ENCODE measurements around the gene LSM12. TPM values are rescaled to one million over a fixed set of nuclear protein-coding genes. Genes with fewer than 3 reads are reported as not detected.
"Not testable (repeated sequence)": the region's sequence is repeated elsewhere in the genome, so short reads cannot be mapped to it uniquely, and the experiment has no call there.

The LSM12 gene
- total and polyA plus RNA-seq, 9 donors: 14.4 to 32.6 (median 27.9) TPM

DNA sequence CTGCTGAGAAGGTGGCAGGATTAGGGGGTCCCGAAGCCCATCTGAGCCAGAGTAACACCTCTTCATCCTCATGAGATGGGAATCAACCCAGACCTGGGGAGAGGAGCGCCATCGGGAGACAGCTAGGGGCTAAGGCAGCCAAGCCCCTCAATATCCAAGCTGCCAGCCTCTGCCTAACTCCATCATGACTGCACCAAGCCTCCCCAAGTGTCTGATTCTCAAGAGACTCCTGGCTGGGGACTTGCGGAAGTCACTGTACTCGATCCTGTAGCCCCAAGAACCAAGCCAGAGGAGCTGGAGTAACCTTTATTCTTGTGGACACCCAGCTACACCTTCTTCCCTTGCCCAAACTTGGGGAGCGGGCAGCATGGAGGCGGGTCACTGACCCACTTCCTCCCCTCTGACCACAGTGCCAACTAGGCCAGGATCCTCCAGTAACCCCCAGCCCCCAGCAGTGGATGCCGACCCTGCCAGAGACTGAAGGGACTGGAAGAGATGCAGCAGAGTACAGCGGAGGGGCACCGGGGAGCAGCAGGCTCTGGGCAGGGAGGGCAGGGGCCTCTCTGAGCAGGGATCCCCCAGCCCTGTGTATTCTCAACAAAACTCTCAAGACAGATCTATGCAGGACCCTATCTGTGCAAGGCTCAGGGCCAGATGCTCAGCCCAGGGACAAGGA, 43.7 kb upstream of the LSM12 start:
- Histone ChIP-seq H3K36me3 (ENCODE audit: control insufficient read depth, insufficient read depth, low read length) (peaks cover 25% of the 10 kb centered on the region), H3K27ac (ENCODE audit: low read length) (peak overlapping the region; percentile 87), H3K4me3 (ENCODE audit: low read length) (peak overlapping the region; percentile 55), H3K27me3 (ENCODE audit: control insufficient read depth, insufficient read depth, low read length) (no peaks in the 10 kb centered on the region), H3K9me3 (replicated peaks; ENCODE audit: control insufficient read depth, low read depth, low read length) (no peaks in the 10 kb centered on the region), H3K4me1 (ENCODE audit: control insufficient read depth, insufficient read depth, low read length) (peaks cover 100% of the 10 kb centered on the region)
- WGBS (ENCODE audit: insufficient coverage): 73% methylated on average over 7 of the region's 10 CpGs
- no peak for DNase-seq

DNA sequence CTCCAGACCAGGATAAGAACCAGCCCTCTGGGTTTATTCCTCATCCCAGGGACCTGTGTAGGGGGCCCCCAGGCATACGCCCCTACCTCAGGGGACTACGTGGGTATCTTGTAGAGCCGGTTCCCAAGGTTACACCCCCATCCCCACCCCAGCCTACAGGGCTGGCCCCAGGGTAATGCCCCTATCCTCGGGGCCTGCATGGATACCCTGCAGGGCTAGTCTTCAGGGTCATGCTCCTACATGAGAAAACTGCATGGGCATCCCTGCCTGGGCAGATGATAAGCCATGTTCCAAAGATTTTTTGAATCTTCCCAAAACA, 42.8 kb upstream of the LSM12 start:
- peaks cover 100% of the 10 kb centered on the region for H3K4me1 ChIP-seq (ENCODE audit: control insufficient read depth, insufficient read depth, low read length)
- DNase-seq: no peak
- WGBS (ENCODE audit: insufficient coverage): 20% methylated on average over 2 of the region's 4 CpGs

DNA sequence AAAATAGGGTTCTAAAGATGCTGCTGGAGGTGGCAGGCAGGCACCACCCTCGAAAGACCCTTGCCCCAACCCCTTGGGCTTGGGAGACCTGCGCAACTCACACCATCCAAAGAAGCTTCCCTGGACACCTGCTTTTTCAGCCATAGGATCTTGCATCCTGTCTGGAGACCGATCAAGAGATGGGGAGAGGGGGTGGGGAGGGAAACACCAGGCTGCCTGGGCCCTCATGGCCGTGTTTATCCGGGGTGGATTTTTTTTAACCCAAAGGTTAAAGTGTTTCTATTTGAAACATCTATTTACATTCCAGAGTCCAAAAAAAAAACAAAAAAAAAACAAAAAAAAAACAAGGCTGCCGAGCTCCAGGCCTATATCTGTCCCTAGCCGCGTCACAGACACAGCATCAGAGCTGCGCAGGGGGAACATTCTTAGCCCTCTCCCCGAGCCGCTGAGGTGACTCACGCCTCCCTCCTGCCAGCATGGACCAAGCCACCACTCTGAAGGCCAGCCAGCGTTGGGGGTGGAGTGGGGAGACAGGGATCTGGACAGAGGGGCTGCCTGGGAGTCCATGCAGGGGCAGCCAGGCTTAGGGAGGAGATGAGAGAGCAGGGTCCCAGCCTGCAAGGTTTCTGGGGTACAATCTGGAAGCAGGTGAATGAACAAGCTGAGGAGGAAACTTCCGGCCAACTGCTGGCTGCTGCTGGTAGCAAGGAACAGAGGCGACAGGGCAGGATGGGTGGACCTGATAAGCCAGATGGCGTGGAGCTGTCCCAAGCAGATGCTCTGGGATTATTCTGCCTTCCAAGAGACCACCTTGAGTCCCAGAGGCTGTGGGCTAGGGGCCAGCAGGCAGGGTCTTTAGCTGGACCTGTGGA, 42.2 kb upstream of the LSM12 start:
- WGBS (ENCODE audit: insufficient coverage): 58% methylated on average over 3 of the region's 16 CpGs
- Histone ChIP-seq H3K4me1 (ENCODE audit: control insufficient read depth, insufficient read depth, low read length) (peaks cover 99% of the 10 kb centered on the region), H3K27me3 (ENCODE audit: control insufficient read depth, insufficient read depth, low read length) (no peaks in the 10 kb centered on the region), H3K27ac (ENCODE audit: low read length) (peak overlapping the region; percentile 77), H3K9me3 (replicated peaks; ENCODE audit: control insufficient read depth, low read depth, low read length) (no peaks in the 10 kb centered on the region), H3K4me3 (ENCODE audit: low read length) (peak overlapping the region; percentile 6), H3K36me3 (ENCODE audit: control insufficient read depth, insufficient read depth, low read length) (peaks cover 16% of the 10 kb centered on the region)
- peak; percentile 81 for DNase-seq

More for the DNA sequence above, 42.8 kb upstream of the LSM12 start:
- H3K4me3 ChIP-seq (ENCODE audit: low read length): peak overlapping the region; percentile 55
- H3K36me3 ChIP-seq (ENCODE audit: control insufficient read depth, insufficient read depth, low read length): peaks cover 22% of the 10 kb centered on the region
- H3K27ac ChIP-seq (ENCODE audit: low read length): peak overlapping the region; percentile 77
- H3K27me3 ChIP-seq (ENCODE audit: control insufficient read depth, insufficient read depth, low read length): no peaks in the 10 kb centered on the region
- H3K9me3 ChIP-seq (replicated peaks; ENCODE audit: control insufficient read depth, low read depth, low read length): no peaks in the 10 kb centered on the region

DNA sequence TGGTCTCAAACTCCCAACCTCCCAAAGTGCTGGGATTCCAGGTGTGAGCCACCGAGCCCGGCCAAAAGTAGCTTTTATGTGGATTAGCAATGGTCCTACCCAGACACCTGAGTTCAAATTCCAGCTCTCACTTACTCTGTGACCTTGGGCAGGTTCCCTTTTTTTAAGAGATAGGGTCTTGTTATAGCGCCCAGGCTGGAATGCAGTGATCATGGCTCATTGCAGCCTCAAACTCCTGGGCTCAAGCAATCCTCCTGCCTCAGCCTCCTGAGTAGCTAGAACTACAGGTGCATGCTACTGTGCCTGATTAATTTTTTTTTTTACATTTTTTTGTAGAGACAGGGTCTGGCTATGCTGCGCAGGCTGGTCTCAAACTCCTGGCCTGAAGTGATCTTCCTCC, 40.3 kb upstream of the LSM12 start:
- Histone ChIP-seq H3K27me3 (ENCODE audit: control insufficient read depth, insufficient read depth, low read length) (no peaks in the 10 kb centered on the region), H3K9me3 (replicated peaks; ENCODE audit: control insufficient read depth, low read depth, low read length) (no peaks in the 10 kb centered on the region), H3K36me3 (ENCODE audit: control insufficient read depth, insufficient read depth, low read length) (peaks cover 16% of the 10 kb centered on the region), H3K27ac (ENCODE audit: low read length) (peak overlapping the region; percentile 85), H3K4me1 (ENCODE audit: control insufficient read depth, insufficient read depth, low read length) (peaks cover 92% of the 10 kb centered on the region), H3K4me3 (ENCODE audit: low read length) (no peak overlapping the region)
- no CpG with 5 or more reads among the region's 4 CpGs for WGBS (ENCODE audit: insufficient coverage)
- no peak for DNase-seq

DNA sequence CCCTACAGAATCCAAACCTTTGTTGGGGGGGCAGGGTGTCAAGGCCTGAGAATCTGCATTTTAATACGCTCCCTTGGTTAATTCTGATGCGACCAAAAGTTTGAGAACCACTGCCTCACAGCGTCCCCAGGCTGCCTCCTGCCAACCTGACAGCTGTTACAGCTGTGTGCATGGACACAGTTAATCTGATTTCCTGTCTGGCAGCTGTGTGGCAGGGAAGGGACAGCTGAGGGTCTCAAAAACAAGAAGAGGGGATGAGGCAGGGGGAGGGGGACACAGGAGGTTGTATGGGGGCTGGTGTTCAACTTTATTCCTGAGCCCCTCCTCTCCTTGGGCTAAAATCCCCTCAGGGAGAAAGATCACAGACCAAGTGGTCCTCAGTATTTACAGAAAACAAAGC, 39.5 kb upstream of the LSM12 start:
- no peaks in the 10 kb centered on the region for H3K27me3 ChIP-seq (ENCODE audit: control insufficient read depth, insufficient read depth, low read length)
- peaks cover 19% of the 10 kb centered on the region for H3K36me3 ChIP-seq (ENCODE audit: control insufficient read depth, insufficient read depth, low read length)
- peak; percentile 89 for DNase-seq
- no peaks in the 10 kb centered on the region for H3K9me3 ChIP-seq (replicated peaks; ENCODE audit: control insufficient read depth, low read depth, low read length)
- WGBS (ENCODE audit: insufficient coverage): 20% methylated on average over 1 of the region's 3 CpGs
- peaks cover 89% of the 10 kb centered on the region for H3K4me1 ChIP-seq (ENCODE audit: control insufficient read depth, insufficient read depth, low read length)
- H3K27ac ChIP-seq (ENCODE audit: low read length): peak overlapping the region; percentile 85
- H3K4me3 ChIP-seq (ENCODE audit: low read length): no peak overlapping the region

DNA sequence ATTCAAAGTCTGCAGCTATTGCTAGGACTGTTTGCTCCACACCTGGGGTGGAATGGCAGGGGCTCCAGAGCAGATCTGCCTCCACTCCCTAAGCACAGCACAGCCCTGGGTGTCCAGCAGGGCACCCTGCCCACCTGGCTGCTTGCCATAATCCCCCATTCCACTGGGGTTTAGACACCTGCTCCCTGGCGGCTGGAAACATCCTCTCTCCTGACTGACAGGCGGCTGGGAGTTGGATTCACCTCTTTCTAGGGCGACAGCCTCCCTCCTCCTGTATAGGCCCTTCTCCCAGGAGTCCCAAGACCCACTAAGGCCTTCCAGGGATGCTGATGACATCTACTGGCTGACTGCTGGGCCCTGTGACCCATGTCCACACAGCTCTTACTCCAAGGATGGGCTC, 39.0 kb upstream of the LSM12 start:
- Histone ChIP-seq H3K36me3 (ENCODE audit: control insufficient read depth, insufficient read depth, low read length) (peaks cover 19% of the 10 kb centered on the region), H3K4me3 (ENCODE audit: low read length) (no peak overlapping the region), H3K4me1 (ENCODE audit: control insufficient read depth, insufficient read depth, low read length) (peaks cover 85% of the 10 kb centered on the region), H3K27ac (ENCODE audit: low read length) (peak overlapping the region; percentile 85), H3K9me3 (replicated peaks; ENCODE audit: control insufficient read depth, low read depth, low read length) (no peaks in the 10 kb centered on the region), H3K27me3 (ENCODE audit: control insufficient read depth, insufficient read depth, low read length) (no peaks in the 10 kb centered on the region)
- DNase-seq: no peak
- 52% methylated on average over 3 of the region's 3 CpGs for WGBS (ENCODE audit: insufficient coverage)

DNA sequence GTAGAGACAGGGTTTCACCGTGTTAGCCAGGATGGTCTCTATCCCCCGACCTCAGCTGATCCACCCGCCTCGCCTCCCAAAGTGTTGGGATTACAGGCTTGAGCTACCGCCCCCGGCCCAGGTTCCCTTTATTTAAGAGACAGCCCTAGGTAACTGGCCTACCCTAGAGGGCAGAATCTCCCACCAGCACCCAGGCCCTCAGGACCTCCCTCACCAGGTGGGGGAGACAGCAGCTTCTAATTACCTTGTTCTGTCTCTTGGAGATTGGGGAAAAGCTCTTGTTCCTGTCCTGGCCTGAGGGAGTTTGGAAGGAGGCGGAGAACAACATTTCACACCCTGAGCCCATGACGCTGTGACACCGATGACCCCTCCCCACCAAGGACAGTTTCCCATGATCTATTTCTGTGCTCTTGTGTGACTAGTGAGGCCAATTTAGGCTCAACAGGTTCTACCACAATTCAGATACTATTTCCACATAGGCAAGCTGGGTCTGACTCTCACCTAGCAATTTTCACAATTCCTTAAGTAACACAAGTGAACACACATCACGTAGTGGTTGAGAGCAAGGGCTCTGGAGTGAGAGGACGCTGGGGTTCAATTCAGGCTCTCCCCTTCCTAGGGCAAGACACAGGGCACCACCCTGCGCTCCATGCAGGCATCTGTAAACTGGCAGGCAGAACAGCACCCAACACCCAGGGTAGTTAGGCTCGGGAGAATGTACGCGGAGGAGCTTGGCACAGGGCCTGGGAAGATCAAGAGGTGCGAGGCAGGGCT, 36.6 kb upstream of the LSM12 start:
- WGBS (ENCODE audit: insufficient coverage): 78% methylated on average over 10 of the region's 16 CpGs
- Histone ChIP-seq H3K4me1 (ENCODE audit: control insufficient read depth, insufficient read depth, low read length) (peaks cover 73% of the 10 kb centered on the region), H3K4me3 (ENCODE audit: low read length) (no peak overlapping the region), H3K36me3 (ENCODE audit: control insufficient read depth, insufficient read depth, low read length) (peaks cover 10% of the 10 kb centered on the region), H3K27me3 (ENCODE audit: control insufficient read depth, insufficient read depth, low read length) (no peaks in the 10 kb centered on the region), H3K27ac (ENCODE audit: low read length) (peak overlapping the region; percentile 8), H3K9me3 (replicated peaks; ENCODE audit: control insufficient read depth, low read depth, low read length) (no peaks in the 10 kb centered on the region)
- DNase-seq: no peak

DNA sequence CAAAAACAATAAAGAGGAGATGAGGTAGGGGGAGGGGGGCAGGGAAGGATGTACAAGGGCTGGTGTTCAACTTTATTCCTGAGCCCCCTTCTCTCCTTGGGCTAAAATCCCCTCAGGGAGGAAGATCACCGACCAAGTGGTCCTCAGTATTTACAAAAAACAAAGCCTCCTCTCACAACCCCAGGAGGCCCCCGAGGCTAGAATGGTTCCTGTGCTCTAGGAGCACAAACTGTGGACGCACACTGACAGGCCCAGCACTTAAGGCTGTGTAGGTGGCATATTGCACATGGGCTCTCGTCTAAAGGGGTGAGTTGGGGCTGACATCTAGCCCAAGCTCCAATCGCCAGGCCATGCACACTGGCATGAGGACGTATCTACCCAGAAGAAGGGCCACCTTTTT, 35.4 kb upstream of the LSM12 start:
- peaks cover 73% of the 10 kb centered on the region for H3K4me1 ChIP-seq (ENCODE audit: control insufficient read depth, insufficient read depth, low read length)
- WGBS (ENCODE audit: insufficient coverage): 100% methylated on average over 1 of the region's 6 CpGs
- peaks cover 10% of the 10 kb centered on the region for H3K36me3 ChIP-seq (ENCODE audit: control insufficient read depth, insufficient read depth, low read length)
- not testable (repeated sequence) for H3K4me3 ChIP-seq (ENCODE audit: low read length); H3K27me3 ChIP-seq (ENCODE audit: control insufficient read depth, insufficient read depth, low read length); H3K9me3 ChIP-seq (replicated peaks; ENCODE audit: control insufficient read depth, low read depth, low read length); DNase-seq; H3K27ac ChIP-seq (ENCODE audit: low read length)

DNA sequence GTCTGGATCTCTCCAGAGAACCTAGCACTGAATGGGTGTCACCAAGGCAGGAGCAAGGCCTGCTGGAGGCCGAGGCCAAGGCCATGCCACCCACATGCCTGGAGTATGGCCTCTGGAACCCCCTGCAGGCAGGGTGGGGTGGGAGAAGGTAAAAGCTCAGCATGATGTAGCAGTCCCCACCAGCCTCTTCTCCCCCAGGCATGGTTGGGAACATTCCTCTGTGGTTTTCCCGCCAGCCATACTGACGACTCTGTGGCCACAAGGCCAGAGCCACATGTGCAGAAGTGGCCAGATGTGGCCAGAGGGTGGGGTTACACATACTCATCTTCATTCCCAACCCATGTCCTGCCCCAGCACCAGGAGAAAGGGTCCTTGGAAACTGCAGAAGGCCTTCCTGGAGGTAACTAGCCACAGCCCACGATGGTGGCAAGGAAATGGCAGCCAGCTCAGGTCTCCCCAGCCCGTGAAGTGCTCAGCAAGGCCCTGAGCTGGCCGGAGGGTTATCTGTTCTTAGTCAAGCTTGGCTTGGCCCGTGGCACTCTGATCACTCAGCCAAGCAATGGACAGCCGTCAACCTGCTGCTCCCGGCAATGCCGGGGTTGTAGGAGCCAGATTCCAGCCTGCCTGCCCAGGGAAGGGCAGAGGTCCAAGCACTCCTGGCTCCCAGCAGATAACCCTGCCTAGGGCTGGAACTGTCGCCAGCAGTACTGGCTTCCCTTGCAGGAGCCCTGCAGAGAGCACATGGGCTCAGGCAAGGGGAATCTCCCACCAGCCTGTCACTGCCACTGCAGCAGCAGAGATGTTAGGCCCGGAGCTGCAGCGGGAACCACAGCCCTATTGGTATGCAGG, 30.9 kb upstream of the LSM12 start:
- Histone ChIP-seq H3K27me3 (ENCODE audit: control insufficient read depth, insufficient read depth, low read length) (no peaks in the 10 kb centered on the region), H3K36me3 (ENCODE audit: control insufficient read depth, insufficient read depth, low read length) (peaks cover 18% of the 10 kb centered on the region), H3K4me1 (ENCODE audit: control insufficient read depth, insufficient read depth, low read length) (peaks cover 68% of the 10 kb centered on the region), H3K27ac (ENCODE audit: low read length) (peak overlapping the region; percentile 99), H3K4me3 (ENCODE audit: low read length) (no peak overlapping the region), H3K9me3 (replicated peaks; ENCODE audit: control insufficient read depth, low read depth, low read length) (no peaks in the 10 kb centered on the region)
- WGBS (ENCODE audit: insufficient coverage): 75% methylated on average over 10 of the region's 13 CpGs
- peak; percentile 58 for DNase-seq
